NCI-H446 (cell line): ENCODE measurements around the gene ECE1.

Experiments
- DNase-seq, 2 experiments: peaks; one replicate each; lab custom pipeline; 2025; lab: John Stamatoyannopoulos, UW

ECE1 gene

DNA sequence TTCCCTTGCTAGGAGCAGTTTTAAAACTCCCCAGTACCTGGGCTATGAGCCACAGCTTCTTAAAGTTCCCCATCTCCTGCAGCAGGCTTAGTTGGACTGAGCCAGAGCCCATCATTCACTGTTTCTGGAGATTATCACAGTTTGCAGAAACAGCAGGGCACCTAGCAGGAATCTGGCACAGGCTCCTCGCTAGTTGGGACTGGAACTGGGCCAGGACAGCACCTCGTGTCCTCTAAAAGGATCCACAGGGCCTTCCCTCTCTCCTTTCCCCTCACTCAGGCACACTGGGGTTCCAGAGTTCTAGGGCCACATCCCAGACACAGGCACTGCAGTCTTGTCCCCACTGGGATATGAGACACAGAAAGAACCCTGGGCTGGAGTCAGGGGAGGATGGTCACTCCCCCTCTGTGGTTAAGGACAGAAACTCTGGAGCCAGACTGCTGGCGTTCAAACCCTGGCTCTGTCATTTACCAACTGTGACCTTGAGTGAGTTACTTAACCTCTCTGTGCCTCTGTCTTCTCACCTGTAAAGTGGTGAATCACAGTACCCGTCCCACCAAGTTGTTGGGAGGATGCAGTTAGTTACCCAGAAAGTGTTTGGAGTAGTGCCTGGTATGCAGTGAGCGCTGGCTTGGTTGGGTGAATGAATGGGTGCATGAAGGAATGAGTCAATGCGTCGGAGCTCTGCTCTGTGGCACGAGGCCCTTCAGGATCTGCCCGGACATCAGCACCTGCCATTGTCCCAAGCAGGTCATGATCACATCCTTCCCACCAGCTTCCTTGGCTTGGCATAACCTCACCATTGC lies 18.8 kb upstream of the ECE1 start:
- DNase-seq, result peak; percentile 84 to 95

DNA sequence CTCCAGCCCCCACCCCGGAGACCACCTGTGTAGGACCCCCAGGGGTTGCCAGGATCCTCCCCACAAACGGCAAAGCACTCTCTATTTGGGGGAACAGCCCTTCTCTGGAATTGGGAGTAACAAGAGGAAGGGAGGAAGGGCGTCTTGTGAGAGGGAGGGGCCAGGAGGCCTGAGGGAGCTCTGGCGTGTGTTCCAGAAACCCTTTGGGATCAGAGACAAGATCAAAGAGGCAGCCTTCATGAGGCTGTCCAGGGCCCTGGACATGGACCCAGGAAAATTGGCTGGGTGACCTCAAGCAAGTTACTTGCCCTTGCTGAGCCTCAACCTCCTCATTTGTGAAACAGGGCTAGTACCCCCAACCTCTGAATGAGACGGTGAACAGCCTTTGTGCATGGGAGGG lies 18.1 kb upstream of the ECE1 start:
- no peak for DNase-seq

DNA sequence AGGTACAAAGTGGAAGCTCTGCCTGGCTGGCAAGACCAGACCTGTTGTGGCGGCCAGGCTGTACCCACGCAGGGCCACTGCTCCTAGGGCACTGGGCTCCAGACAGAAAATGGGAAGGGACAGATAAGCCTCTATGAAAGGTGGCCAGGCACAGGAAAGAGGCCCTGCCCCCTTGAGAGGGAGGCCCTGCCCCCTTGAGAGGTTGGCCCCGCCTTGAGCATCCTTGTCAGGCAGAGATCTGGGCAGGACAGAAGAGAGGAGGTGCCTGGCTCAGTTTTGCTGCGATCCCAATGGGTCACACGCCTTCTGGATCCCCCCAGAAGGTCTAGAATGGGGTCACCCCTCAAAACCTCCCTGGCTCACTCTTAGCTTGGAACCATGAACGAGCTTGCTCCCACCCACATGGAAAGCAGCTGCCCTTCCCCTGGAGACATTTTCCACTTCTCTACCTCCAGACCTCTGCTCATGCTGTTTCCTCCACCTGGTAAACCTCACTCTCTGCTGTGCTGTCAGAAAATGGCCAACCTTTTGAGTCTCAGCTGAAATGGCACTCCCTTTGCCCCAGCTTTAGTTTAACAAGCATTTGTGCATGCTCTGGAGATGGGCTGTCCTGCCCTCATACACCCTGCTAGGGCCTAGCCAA lies 17.5 kb upstream of the ECE1 start:
- DNase-seq, result no peak

DNA sequence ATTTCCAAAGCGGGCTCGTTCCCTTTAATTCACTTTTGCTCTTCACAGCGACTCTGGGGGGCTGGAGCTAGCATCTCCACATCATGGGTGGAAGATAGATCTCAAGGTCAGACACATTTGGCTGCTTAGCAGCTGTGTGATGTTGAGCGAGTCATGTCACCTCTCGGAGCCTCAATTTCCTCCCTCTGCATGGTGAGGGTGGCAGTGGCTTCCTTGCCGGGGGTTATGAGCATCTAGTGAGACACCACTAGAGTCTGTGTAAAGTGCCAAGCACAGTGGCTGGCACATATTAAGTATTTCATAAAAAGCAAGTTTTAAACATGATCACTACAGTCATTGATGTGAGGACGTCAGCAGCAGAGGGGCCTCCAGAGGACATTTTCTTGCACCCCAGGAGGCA lies 16.9 kb upstream of the ECE1 start:
- DNase-seq, result no peak

DNA sequence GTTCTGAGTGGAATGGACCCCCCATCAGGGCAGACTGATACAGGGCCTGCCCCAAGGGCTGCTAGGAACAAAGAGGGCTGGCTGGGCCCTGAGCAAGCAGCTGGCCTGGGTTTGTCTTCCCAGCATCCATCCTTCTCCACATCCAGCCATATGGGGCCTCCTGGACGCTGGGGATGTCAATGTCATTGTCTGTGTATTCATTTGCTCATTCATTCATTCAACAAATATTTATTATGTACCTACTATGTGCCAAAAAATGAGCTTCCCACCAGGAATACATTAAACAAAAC lies 15.6 kb upstream of the ECE1 start:
- DNase-seq, result peak in 1 of 2 experiments; percentile 40

DNA sequence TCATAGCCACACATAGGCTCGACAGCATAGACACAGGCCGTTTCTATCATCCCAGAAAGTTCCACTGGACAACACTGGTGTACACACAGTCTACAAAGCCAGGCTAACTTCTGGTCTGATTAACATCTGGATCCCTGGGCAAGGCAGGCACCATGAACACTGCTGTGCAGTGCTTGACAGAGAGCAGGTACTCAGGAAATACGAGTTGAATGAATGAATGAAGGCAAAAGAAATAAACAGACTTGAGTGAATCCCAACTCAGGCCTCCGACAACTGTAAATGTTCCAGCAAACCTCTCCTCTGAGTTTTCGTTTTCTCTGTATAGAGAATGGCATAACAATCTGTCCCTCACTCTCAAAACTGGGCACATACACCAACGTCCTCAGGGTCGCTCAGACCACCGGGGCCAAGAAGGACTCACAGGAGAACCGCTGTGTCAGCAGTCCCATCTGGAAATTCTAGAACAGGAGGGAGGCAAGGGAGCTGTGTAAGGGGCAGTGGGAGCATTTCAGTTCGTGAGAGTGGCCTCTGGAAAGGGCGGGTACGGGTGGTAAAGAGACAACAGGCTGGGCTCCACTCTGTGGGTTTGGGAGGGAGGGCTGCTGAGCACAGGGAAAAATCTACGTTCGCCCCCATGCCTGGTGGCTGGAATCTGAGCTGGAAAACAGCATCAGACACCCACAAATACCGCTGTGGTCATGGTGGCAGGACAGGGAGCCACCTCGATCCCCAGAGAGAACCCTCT lies 15.1 kb upstream of the ECE1 start:
- no peak for DNase-seq

DNA sequence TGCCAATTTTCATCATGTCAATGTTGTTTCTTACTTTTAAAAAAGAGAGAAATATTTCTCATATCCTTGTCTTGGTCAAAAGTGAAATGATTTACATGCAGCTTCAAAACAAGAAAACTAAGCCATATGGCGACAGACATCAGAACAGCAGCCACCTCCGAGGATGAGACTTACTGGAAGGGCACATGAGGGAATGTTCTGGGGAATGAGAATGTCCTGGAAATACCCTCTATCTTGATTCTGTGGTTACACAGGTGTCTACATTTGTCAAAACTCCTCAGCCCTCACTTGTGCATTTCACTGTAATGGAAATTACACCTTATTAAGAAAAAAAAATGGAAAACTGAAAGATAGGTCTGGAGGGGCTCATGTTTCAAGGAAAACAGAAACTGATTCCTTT lies 14.2 kb upstream of the ECE1 start:
- DNase-seq, result no peak

DNA sequence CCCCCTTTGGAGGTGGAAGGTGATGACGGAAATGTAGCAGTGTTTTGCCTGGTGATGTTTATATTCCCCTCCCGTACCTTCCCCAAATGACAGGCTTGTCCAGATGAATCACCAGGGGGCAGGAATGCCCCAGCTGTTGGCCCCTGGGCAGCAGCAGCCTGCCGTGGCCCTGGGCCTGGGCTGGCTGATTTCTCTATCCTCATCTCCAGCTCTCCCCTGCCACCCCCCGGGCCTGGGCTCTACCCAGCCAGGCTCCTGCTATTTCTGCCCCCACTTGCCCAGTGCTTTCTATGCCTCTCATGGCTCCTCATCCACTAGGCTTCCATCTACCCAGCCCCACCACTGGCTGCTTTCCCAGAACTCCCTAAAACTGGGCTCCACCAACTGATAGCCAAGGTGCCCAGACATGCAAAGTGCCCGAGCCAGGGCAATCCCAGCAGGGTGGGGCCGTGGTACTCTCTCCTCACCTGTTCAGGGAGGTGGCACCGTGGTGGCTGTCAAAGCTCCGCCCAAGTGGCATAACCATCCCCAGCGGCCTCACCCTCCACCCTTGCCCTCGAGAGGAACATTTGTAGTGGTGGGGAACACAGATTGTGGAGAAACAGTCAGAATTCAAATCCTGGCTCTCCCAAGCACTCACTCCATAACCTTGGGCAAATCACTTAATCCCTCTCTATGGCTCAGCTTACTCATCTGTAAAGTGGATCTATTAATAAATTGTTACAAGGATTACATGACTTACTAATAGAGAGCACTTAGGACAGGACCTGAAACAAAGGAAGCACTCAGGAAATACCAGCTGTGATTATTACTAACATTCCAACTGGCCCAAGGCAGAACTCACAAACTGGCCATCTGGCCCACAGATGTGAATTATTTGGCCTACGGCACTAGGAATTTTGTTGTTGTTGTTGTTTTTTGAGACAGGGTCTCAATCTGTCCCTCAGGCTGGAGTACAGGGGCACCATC lies 12.8 kb upstream of the ECE1 start:
- peak in 1 of 2 experiments; percentile 65 for DNase-seq

DNA sequence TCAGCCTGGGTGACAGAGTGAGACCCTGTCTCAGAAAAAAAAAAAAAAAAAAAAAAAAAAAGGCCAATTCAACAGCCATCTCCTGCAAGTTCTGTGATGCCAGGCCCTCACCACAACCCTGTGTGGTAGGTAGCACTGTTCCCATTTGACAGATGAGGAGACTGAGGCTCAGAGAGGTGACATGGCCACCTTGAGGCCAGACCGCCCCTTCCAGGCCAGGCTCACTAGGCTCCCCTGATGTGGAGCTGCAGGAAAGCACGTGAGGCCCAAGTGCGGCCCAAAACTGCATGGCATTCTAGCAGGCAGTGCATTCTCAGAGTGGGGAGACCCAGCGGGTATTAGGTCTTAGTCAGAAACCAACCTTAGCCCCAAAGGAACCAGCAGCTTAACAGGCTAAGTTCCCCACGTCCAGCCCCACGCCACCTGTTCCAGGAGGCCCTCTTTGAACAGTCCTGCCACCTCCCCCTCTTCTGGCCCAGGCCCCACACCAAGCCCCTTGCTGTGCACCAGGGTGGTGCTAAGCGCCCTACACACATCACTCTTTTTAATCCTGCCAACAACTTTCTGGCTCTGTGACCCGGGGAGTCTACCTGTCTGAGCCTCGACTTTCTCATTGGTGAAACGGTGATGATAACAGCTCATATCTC lies 11.7 kb upstream of the ECE1 start:
- DNase-seq, result no peak

DNA sequence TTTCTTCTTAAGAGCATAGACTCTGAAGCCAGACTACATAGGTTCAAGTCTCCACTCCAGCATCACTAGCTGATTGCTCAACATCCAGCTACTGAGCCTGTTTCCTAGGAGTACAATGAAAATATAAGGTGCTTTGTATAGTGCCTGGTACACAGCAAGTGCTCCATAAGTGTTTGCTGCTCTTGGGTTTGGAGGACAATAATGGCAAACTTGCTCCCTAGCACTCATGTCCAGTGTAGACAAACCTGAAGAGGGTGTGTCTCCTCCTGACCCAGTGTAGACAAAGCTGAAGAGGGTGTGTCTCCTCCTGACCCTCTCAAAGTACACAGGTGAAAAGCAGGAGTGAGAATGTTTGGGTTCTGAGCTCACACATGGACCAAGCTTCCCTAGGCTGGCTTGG lies 10.5 kb upstream of the ECE1 start:
- DNase-seq, result no peak

DNA sequence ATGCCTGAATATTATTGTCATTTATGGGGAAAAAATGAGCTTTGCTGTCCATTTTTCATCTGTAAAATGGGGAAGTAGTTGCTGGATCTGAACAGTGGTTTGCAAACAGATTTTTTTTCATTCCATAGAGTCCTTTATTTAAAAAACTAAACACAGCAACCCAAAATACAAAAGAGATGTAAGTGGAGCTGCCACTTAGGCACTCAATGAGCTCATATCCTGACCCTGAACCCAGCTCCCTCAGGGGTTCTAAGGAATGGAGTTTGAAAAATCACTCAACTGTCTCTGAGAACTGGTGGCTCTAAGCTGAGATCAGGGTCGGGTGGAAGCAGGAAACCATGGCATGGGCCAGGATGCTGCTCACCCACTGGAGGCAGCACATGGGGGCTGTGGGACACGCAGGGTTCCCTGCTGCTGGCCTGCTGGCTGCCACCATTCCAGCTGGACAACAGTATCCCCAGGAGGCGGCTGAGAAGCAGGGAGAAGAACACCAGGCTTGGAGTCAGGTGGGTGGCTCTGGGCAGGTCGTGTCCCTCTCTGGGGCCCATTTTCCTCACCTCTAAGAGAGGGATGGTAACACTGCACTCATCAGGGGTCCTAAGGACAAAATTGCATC lies 9.6 kb upstream of the ECE1 start:
- no peak for DNase-seq

DNA sequence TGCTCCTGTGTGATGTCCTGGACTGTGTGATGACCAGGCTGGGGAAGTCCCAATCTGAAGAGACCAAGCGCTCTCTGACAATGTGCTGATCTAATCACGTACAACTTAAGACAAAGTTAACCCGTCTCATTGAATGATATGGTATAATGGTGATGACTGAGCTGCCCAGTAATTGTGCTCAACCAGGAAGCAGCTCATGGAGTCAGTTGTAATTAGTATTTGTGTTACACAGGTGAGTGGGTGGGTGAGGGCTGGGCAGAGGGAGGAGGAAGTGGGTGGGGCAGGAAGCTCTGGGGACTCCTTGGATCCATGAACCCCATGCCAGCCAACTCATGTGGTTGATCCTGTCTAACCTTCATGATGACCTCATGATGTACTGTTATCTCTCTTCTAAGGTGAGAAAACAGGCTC lies 8.7 kb upstream of the ECE1 start:
- DNase-seq, result no peak

DNA sequence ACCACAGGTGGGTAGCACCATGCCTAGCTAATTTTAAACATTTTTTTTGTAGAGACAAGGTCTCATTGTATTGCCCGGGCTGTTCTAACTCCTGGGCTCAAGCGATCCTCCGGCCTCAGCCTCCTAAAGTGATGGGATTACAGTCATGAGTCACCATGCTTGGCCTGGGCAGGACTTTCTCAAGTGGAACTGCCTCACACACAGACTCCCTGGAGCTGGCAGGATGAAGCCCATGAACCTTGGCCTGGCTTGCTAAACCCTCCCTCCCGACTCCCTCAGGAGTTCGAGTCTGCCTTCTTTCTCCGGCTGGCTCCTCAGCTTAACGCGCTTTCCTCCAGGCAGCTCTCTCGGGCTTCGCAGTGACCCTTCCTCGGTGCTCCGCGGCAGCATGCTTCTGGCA lies 7.7 kb upstream of the ECE1 start:
- peak in 1 of 2 experiments; percentile 60 for DNase-seq

DNA sequence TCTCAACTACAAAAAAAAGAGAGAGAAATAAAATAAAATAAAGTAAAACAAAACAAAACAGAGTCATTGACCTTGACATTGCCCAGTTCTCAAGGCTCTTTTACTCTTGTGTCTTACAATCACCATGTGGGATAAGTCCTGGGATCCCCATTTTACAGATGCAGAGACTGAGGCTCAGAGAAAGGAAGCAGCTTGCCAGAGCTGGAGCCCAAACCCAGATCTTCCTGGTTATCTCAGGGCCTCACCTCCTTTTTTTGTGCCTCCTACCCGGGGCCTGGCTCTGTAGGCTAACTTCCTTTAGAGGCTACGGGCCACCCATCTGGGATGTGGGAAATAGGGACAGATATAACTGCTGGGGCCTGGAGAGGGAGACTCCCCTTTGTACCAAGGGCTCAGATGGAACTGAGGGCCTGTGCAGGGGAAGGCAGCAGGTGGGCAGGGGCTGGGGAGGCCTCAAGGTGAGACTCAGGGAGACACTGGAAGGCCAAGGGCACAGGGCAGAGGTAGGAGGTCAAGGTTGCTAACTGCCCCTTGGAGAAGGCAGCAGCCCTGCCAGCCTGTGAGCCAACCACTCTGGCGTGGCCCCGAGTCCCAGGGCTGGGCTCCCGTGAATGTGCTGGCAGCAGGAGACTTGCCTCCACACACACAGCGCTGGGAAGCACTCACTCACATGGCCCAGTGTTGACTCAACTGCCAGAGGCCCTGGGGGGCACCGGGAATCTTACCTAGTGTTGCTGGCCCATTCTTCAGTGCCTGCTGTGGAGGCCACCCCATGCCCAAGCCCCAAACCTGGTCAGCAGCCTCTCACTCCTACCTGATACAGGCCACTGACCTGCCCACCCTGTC lies 6.5 kb upstream of the ECE1 start:
- no peak for DNase-seq

DNA sequence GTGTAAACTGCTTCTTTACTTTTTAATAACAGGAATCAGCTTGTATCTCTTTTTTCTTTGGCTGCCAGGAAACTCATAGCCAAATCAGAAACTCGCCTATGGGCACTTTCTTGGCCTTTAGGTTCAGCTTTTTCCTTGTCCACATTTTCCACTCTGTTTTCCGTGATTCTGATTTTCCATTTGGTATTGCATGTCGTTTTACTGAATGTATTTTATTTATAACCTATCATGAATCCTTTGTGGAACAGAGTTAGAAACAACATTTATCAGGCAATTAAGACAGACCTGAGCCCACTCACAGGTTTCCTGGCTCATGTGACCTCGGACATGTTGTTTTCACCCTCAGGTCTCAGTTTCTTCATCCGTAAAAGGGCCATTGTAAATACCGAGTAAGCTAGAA lies 5.3 kb upstream of the ECE1 start:
- no peak for DNase-seq

DNA sequence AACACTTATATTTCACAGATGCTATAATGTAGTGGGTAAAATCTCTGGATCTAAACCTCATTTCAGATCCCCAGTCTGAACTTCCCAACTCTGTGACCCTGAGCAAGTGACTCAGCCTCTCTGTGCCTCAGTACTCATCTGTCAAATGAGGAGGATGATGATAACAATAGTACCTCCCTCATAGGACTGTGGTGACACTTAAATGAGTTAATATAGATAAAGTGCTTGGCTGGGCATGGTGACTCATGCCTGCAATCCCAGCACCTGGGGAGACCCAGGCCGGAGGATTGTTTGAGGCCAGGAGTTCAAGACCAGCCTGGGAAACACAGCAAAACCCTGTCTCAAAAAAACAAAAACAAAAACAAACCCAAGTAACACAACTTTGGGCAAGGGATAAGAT lies 4.7 kb upstream of the ECE1 start:
- DNase-seq, result no peak

DNA sequence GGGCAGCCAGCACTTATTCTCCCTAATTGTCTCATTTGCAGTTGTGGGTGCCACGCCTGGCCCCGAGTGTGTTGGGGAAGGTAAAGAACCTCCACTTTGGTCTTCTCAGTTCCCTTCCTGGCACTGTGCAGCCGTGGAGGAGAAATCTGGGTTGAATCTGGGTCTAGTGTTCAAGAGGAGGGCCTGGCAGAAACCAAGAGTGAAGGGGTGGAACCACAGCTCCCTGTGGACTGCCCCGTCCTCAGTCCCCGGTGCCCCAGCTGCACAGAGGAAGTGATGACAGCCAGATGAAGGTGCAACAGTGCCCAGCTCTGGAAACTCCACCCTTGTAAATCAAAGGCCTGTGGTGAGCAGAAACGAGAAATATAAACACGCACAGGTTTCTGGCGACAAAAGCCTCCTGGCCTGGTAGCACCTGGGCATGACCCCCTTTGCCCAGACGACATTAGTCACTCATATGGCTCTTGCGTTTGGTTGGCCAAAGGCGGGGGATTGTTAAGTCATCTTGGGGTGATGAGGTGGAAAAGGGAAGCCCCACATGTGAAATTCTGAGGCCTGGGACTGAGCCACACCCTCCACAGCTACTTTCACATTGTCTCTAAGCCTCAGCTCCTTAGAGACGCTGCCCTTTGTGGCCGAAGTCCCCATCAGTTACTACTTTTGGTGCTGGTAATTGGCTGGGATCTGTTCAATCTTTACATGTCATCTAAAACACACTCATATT lies 4.2 kb upstream of the ECE1 start:
- no peak for DNase-seq

DNA sequence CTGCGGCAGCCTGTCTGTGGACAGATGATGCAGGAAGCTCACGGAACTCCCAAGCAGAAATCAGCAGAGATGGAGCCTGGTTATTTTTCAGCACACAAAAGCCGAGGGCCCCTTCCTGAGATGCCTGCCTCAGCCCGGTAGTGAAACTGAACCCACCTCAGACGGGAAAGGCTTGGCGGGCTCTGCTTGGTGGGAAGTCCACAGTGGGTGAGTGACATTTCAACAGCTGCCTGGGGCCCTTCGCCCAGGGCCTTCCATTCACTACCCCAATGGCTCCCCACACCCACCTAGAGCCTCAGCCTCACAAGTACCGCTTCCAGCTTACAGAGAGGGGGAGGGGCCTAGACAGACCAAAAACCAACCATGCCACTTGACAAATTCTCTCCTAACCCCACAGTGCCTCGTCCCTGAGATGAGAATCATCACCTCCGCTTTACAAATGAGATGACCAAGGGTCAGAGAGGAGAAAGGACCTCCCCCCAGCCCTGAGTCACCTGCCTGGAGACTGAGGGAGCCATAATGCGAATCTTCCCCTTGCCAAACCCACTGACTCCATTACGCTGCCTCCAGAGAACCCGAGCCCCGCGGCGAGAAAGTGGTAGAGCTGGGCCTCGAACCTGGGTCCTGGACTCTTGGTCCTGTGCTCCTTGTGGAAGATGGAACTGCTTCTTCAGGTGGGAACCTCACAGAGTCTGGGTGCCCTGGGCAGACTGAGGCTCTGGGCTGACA lies 3.4 kb upstream of the ECE1 start:
- DNase-seq, result no peak

DNA sequence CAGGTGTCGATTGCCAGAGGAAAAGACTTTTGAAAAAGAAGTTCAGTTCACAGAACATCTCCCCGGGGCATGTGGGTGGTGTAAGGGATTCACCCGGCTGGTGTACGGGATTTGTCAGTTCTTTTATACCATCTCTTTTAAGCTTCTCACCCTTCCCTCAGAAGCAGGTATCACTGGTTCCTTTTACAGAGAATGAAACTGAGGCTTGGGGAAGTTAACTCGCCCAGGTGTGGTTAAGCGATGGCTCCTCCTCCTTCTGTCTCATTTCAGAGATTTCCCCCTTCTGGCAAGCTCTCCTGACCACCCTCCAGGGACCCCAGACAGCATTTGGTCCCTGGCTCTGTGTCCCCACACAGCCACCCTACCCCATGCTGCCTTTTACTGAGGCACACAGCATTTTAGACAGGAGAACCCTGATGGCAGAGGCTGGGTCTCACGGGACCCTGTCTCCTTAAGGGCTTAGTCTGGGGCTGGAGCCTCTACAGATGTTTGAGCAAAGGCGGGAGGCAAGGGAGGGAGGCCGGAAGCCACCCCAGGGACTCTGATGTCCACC lies 2.8 kb upstream of the ECE1 start:
- DNase-seq, result no peak
